SK-N-MC (cell line): ENCODE measurements around the gene CSNK2A3.

Experiments used
- EZH2 ChIP-seq: fragments of 200-600 bp; sonication (generic); IDR thresholded peaks from one replicate; pipeline ENCODE4 v1.6.1; 2017; ENCODE audit warnings: antibody characterized with exemption
- POLR2AphosphoS5 ChIP-seq: IDR thresholded peaks from 2 replicates; pipeline ENCODE4 v1.6.1; 2012; ENCODE audit warnings: mild to moderate bottlenecking, low read depth, low read length, borderline replicate concordance

- no peak for TF ChIP-seq POLR2AphosphoS5
- no peak for TF ChIP-seq EZH2
Observed at GRCh38 chr11:11372461-11372860, 19.4 kb upstream of the CSNK2A3 start.
